Fibroblast of lung (primary cell): ENCODE data around the gene TAF11L12.
"Not testable (repeated sequence)": the region's sequence is repeated elsewhere in the genome, so short reads cannot be mapped to it uniquely, and the experiment has no call there.

ENCODE experiments used
- EZH2 ChIP-seq: IDR thresholded peaks from 2 replicates; pipeline ENCODE4 v1.5.1; 2012; ENCODE audit warnings: low read length, control low read depth, mild to moderate bottlenecking; ENCODE audit errors: missing control alignments
- TF ChIP-seq, protein P1 (sequence below), 2 donors: IDR thresholded peaks in 1 of 2; conservative IDR thresholded peaks in 1 of 2; 1 replicate in 1 of 2; 2 replicates in 1 of 2; pipeline ENCODE4 v1.5.1; 2011 to 2012; ENCODE audit warnings: low read length in 2 of 2, control low read depth in 1 of 2, inconsistent platforms in 1 of 2, low read depth in 1 of 2, mild to moderate bottlenecking in 1 of 2

DNA sequence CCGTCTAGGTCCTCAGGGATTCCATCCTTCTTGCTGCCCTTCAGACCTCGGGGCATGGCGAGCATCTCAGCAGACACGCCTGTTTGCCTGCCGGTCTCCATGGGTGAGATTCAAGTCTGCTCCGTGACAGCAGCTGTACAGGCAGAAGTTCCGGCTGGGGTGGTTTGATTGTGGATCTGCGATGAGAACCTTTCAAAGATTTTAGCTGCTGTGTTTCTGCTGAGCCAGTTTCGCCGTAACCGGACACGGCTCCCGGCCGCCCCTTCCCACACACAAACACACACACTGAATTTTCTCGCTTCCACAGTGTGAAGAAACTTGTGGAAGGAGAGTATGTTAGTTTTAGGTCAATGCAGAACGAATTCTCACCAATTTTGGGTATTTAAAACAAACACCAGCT is 24.5 kb upstream of the TAF11L12 start, which contains the start of gene TAF11L7:
- TF ChIP-seq, protein P1, sequence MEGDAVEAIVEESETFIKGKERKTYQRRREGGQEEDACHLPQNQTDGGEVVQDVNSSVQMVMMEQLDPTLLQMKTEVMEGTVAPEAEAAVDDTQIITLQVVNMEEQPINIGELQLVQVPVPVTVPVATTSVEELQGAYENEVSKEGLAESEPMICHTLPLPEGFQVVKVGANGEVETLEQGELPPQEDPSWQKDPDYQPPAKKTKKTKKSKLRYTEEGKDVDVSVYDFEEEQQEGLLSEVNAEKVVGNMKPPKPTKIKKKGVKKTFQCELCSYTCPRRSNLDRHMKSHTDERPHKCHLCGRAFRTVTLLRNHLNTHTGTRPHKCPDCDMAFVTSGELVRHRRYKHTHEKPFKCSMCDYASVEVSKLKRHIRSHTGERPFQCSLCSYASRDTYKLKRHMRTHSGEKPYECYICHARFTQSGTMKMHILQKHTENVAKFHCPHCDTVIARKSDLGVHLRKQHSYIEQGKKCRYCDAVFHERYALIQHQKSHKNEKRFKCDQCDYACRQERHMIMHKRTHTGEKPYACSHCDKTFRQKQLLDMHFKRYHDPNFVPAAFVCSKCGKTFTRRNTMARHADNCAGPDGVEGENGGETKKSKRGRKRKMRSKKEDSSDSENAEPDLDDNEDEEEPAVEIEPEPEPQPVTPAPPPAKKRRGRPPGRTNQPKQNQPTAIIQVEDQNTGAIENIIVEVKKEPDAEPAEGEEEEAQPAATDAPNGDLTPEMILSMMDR (conservative IDR thresholded peaks at IDR 0.05 in 1 of 2, IDR thresholded peaks at IDR 0.05 in 1 of 2; ENCODE audit: low read depth in 1 of 2, low read length in 2 of 2): not testable (repeated sequence)
- TF ChIP-seq EZH2: not testable (repeated sequence)
